ENCODE data around the gene FDCSP.
"Not testable (repeated sequence)": the region's sequence is repeated elsewhere in the genome, so short reads cannot be mapped to it uniquely, and the experiment has no call there.

FDCSP gene

GRCh38 chr4:70225824-70226223 is at the start of gene FDCSP:
FDCSP (plus strand) TSS chr4:70226124; CDS start chr4:70231195, 5,071 bp downstream.
- peak; percentile 4 for DNase-seq

- DNase-seq: no peak
These were observed 48.8 kb upstream of the FDCSP start for GRCh38 chr4:70177090-70177489.

- no peak for DNase-seq
These were observed 47.8 kb upstream of the FDCSP start for GRCh38 chr4:70178075-70178660.

GRCh38 chr4:70179811-70180210 is 46.1 kb upstream of the FDCSP start:
- DNase-seq: no peak

- DNase-seq: no peak
These were observed 44.1 kb upstream of the FDCSP start for GRCh38 chr4:70181864-70182263.

GRCh38 chr4:70182517-70183167 is 43.3 kb upstream of the FDCSP start:
- no peak for DNase-seq

GRCh38 chr4:70183168-70183939 is 42.6 kb upstream of the FDCSP start:
- peak; percentile 37 for DNase-seq

- no peak for DNase-seq
These were observed 42.0 kb upstream of the FDCSP start for GRCh38 chr4:70183940-70184246.

- no peak for DNase-seq
These were observed 38.7 kb upstream of the FDCSP start for GRCh38 chr4:70187216-70187615.

- no peak for DNase-seq
These were observed 35.3 kb upstream of the FDCSP start for GRCh38 chr4:70190579-70190978.

GRCh38 chr4:70191647-70192046 is 34.3 kb upstream of the FDCSP start:
- DNase-seq: no peak

GRCh38 chr4:70192895-70193294 is 33.0 kb upstream of the FDCSP start:
- no peak for DNase-seq

GRCh38 chr4:70195425-70195824 is 30.5 kb upstream of the FDCSP start, which contains the start of gene ODAM:
ODAM (plus strand) TSS chr4:70195725; CDS start chr4:70196544, 819 bp downstream.
- DNase-seq: no peak

GRCh38 chr4:70196857-70197256 is 29.1 kb upstream of the FDCSP start:
- DNase-seq: no peak

- no peak for DNase-seq
These were observed 28.1 kb upstream of the FDCSP start for GRCh38 chr4:70197842-70198241.

GRCh38 chr4:70203601-70204000 is 22.3 kb upstream of the FDCSP start:
- DNase-seq: no peak

GRCh38 chr4:70212752-70213151 is 13.2 kb upstream of the FDCSP start:
- DNase-seq: not testable (repeated sequence)

GRCh38 chr4:70216109-70216508 is 9.8 kb upstream of the FDCSP start:
- DNase-seq: not testable (repeated sequence)

- not testable (repeated sequence) for DNase-seq
These were observed 9.4 kb upstream of the FDCSP start for GRCh38 chr4:70216550-70216949.

- DNase-seq: not testable (repeated sequence)
These were observed 4.5 kb upstream of the FDCSP start for GRCh38 chr4:70221389-70221788.

GRCh38 chr4:70221818-70222217 is 4.1 kb upstream of the FDCSP start:
- not testable (repeated sequence) for DNase-seq

GRCh38 chr4:70236125-70236524 is 10.2 kb downstream of the FDCSP start:
- DNase-seq: peak; percentile 7

GRCh38 chr4:70239131-70239883 is 13.4 kb downstream of the FDCSP start:
- DNase-seq: no peak

Data from fibroblast of upper back skin (primary cell).